Adrenal gland (tissue), 12 donors: Measurements from ENCODE around the gene TRAPPC6A. TPM values are rescaled to one million over a fixed set of nuclear protein-coding genes. Genes with fewer than 3 reads are reported as not detected.

Experiments used
- DNase-seq, 7 donors: peaks; one replicate each; pipeline ENCODE4 v3.0.0-alpha.2; 2019 to 2020
- H3K27ac ChIP-seq, 5 donors: fragments of 200-600 bp; sonication (generic) in 4 of 5; 1 replicate in 3 of 5; 2 replicates in 2 of 5; pipeline versions ENCODE4 v1.5.1 to v1.8.0; 2016 to 2020; ENCODE audit warnings: mild to moderate bottlenecking in 1 of 5
- H3K27me3 ChIP-seq: fragments of 200-600 bp; 2 replicates; pipeline ENCODE4 v1.8.0; 2021
- H3K36me3 ChIP-seq, 2 donors: fragments of 200-600 bp; replicated peaks in 1 of 2; 1 replicate in 1 of 2; 2 replicates in 1 of 2; pipeline versions ENCODE4 v1.5.1 to v1.8.0; 2018 to 2022
- H3K4me1 ChIP-seq, 2 donors: fragments of 200-600 bp; replicated peaks in 1 of 2; 1 replicate in 1 of 2; 2 replicates in 1 of 2; pipeline versions ENCODE4 v1.5.1 to v1.8.0; 2018 to 2021
- H3K4me3 ChIP-seq, 4 donors: fragments of 200-600 bp; sonication (generic) in 3 of 4; one replicate each; pipeline ENCODE4 v1.5.1; 2016 to 2018
- H3K9me3 ChIP-seq, 3 donors: fragments of 200-600 bp; sonication (generic) in 1 of 3; replicated peaks in 1 of 3; 1 replicate in 2 of 3; 2 replicates in 1 of 3; pipeline versions ENCODE4 v1.5.1 to v1.8.0; 2016 to 2021
- POLR2A ChIP-seq, 2 donors: fragments of 450-650 bp; IDR thresholded peaks; one replicate each; pipeline ENCODE4 v1.6.1; 2017; ENCODE audit warnings: antibody characterized with exemption in 2 of 2, mild to moderate bottlenecking in 2 of 2, moderate library complexity in 1 of 2
- WGBS, 4 donors: extraction: QIAGEN DNeasy Blood & Tissue Kit in 2 of 4; methylation state at CpG; one replicate each; pipeline versions ENCODE4 v1.1.5 to v1.1.7; 2013 to 2017; 5-methylcytosine and 5-hydroxymethylcytosine counted together
- intact Hi-C, 2 donors: fragments of 100-400 bp; cut with DNase I; formaldehyde crosslinking; loops; one replicate each; pipeline versions ENCODE4 v1.14.1 to v1.15.0; 2022 to 2023
- polyA plus RNA-seq, 3 donors: library from polyadenylated mRNA; stranded (reverse); fragments of 200-250 nt in 2 of 3; fragments of 350-450 nt in 1 of 3; fragmentation: Illumina TruSeq in 1 of 3; extraction: RNeasy Lipid Tissue Mini Kit (QIAGEN cat#74804) in 1 of 3; gene quantifications; one replicate each; pipeline ENCODE4 v1.2.3, GENCODE V29; 2013 to 2014
- total RNA-seq, 9 donors: library from RNA; depleted of rRNA in 4 of 9; stranded (reverse); fragments of >200 nt in 4 of 9; fragments of 120-200 nt in 1 of 9; fragmentation: NEBNext Ultra II Directional in 1 of 9; extraction: Animal tissue kit (Norgen Biotek cat#: 25700) in 1 of 9; gene quantifications; one replicate each; pipeline versions ENCODE4 v1.1.0 to v1.2.4, GENCODE V29; 2013 to 2023
- TF ChIP-seq, protein P1 (sequence below), 6 experiments: fragments of 450-650 bp in 4 of 6; fragments of 200-600 bp in 2 of 6; sonication (generic) in 1 of 6; IDR thresholded peaks; 1 replicate in 5 of 6; 2 replicates in 1 of 6; pipeline versions ENCODE4 v1.5.1 to v1.8.0; 2016 to 2021; ENCODE audit warnings: antibody characterized with exemption in 6 of 6, mild to moderate bottlenecking in 2 of 6, moderate library complexity in 1 of 6
- donor health status: healthy with polysubstance abuse.
- donor health status: Bipolar disorder and iron deficiency.
- donor health status: DM: yes; HTN: yes; CAD: no.
- donor health status: DM: no; HTN: no; CAD: no.
- donor health status: DM: no; HTN: no; CAD: no.
- donor health status: DM: yes; HTN: yes; CAD: no.

TRAPPC6A gene
- total and polyA plus RNA-seq, 12 donors = 5.1 to 71.4 (median 35.5) TPM

DNA sequence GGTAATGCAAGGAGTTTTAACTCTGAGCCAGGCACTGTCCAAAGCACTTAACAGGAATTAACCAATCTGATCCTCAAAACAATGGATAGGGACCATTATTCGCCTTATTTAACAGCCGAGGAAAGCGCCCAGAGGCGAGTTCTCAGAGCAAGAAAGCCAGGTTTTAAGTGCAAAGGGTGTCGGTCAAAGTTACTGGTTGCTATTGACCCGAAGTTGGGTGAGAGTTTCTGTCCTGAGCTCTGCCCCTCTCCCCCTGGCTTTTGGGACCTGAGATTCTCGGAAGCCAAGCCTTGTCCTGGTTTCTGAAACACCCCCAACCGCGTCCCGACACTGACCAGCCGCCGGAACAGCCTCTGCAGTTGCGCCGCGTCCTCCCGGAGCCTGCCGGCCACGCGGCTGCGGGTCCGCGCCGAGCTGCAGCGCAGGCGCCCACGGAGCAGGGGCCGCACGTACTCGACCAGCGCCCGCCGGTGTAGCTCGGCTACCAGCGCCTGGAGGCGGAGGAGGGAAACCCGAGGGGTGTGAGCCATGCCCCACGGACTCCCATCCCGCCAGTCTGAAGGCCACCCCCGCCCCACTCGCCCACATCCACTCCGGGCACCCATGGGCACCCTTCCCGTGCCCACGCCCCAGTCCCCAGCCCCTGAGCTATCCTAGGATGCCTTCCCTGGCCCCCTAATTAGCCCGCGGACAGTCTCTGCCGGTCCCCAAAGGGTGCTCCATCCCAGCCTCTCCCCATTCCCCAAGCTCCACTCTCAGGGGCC is 39.3 kb upstream of the TRAPPC6A start:
- Histone ChIP-seq H3K27ac (peak overlapping the region in 2 of 5 donors; percentile 26 to 59), H3K27me3 (peaks cover 9% of the 10 kb centered on the region), H3K4me1 (peaks cover 0 to 14% of the 10 kb centered on the region in 2 donors), H3K36me3 (no peaks in the 10 kb centered on the region), H3K4me3 (no peak overlapping the region), H3K9me3 (no peaks in the 10 kb centered on the region)
- intact Hi-C loops = no loop called here
- no peak for DNase-seq
- 22 to 42% (median 25%) methylated on average over 16 to 46 of the region's 46 CpGs for WGBS, 4 donors
- TF ChIP-seq, protein P1, sequence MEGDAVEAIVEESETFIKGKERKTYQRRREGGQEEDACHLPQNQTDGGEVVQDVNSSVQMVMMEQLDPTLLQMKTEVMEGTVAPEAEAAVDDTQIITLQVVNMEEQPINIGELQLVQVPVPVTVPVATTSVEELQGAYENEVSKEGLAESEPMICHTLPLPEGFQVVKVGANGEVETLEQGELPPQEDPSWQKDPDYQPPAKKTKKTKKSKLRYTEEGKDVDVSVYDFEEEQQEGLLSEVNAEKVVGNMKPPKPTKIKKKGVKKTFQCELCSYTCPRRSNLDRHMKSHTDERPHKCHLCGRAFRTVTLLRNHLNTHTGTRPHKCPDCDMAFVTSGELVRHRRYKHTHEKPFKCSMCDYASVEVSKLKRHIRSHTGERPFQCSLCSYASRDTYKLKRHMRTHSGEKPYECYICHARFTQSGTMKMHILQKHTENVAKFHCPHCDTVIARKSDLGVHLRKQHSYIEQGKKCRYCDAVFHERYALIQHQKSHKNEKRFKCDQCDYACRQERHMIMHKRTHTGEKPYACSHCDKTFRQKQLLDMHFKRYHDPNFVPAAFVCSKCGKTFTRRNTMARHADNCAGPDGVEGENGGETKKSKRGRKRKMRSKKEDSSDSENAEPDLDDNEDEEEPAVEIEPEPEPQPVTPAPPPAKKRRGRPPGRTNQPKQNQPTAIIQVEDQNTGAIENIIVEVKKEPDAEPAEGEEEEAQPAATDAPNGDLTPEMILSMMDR (IDR thresholded peaks at IDR 0.05) = no peak
- TF ChIP-seq POLR2A (IDR thresholded peaks at IDR 0.05) = no peak

DNA sequence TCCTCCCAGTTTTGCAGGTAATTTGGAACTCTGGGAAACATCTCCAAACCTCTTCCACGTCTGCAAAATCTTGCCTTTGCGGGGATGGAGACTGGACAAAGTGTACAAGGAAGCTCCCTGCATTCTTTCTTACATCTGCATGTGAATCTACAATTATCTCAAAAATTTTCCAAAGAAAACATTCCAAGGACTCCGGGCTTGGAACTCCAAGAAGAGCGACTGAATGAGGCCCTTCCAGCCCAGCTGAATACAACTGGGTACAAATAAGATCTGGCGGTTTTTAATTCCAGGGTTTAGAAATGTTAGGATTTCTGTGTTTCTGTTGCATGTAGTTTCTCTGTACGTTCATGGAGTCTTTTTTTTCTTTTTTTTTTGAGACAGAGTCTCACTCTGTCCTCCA is 38.6 kb upstream of the TRAPPC6A start:
- Histone ChIP-seq H3K27me3 (peaks cover 9% of the 10 kb centered on the region), H3K9me3 (no peaks in the 10 kb centered on the region), H3K36me3 (no peaks in the 10 kb centered on the region), H3K4me1 (peaks cover 3 to 22% of the 10 kb centered on the region in 2 donors), H3K4me3 (no peak overlapping the region), H3K27ac (no peak overlapping the region)
- no peak for TF ChIP-seq POLR2A (IDR thresholded peaks at IDR 0.05)
- TF ChIP-seq, protein P1 (IDR thresholded peaks at IDR 0.05) = no peak
- WGBS, 4 donors = 57 to 65% (median 63%) methylated on average over 6 of the region's 6 CpGs
- no peak for DNase-seq
- intact Hi-C loops = no loop called here

DNA sequence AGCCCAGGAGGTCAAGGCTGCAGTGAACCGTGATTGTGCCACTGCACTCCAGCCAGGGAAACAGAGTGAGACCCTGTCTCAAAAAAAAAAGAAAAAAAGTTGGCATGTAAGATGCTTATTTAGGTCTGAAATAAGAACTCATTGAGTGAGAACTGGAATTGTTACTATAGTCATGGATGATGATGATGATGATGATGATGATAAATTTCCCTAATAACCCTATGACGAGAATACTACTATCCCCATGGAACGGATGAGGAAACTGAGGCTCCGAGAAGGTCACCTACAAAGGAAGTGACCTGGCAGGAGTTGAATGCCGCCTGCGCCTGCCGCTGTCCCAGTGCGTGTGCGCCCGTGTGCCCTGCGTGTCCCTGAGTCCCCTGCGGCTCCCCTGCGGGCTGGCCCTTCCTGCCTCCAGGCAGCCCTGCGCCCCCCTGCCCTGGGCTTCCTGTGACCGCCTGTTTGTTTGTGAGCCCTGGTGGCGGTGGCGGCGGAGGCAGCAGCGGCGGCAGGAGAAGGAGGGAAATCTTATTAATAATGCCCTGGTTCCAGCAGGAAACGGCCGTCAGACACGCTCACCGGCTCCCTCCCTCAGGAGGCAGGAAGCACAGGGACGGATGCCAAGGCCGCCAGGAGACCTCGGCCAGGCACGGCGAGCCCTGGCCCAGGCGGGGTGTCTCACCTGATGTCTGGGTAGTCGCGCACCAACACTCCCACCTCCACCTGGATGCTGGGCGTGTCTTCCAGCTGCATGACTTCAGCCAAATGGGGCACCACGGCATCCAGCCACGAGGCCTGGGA is 37.6 kb upstream of the TRAPPC6A start:
- peak overlapping the region in 3 of 5 donors; percentile 19 to 84 (median 31) for H3K27ac ChIP-seq
- intact Hi-C loops = no loop called here
- H3K4me1 ChIP-seq = peaks cover 7 to 26% of the 10 kb centered on the region in 2 donors
- peaks cover 9% of the 10 kb centered on the region for H3K27me3 ChIP-seq
- H3K4me3 ChIP-seq = no peak overlapping the region
- H3K9me3 ChIP-seq = no peaks in the 10 kb centered on the region
- no peaks in the 10 kb centered on the region for H3K36me3 ChIP-seq
- peak; percentile 26 to 72 (median 53) for DNase-seq
- TF ChIP-seq, protein P1 (IDR thresholded peaks at IDR 0.05) = peak in 1 of 6 experiments; percentile 23
- no peak for TF ChIP-seq POLR2A (IDR thresholded peaks at IDR 0.05)
- WGBS, 4 donors = 6 to 21% (median 13%) methylated on average over 6 to 34 of the region's 35 CpGs

DNA sequence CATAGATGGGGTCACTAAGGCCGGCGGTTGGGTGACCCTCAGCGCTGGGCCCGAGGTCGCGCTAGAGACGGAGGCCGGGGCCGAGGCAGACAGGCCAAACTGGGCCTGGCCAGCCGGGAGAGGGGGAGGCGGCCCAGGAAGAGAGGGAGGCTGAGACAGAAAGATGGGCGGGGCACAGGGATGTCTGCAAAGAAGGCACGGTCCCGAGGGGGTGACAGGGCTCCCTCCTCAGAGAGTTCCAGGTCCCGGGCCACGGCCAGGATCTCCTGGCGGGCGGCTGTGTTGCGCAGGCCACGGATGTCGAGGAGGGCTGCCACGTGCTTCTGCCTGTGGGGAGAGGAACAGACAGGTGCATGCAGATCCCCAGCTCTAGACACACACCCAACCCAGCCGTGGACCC is 35.0 kb upstream of the TRAPPC6A start:
- Histone ChIP-seq H3K36me3 (no peaks in the 10 kb centered on the region), H3K4me3 (no peak overlapping the region), H3K4me1 (peaks cover 7 to 26% of the 10 kb centered on the region in 2 donors), H3K27ac (peak overlapping the region in 2 of 5 donors; percentile 52 to 74), H3K27me3 (peaks cover 9% of the 10 kb centered on the region), H3K9me3 (no peaks in the 10 kb centered on the region)
- intact Hi-C loops = no loop called here
- 64 to 75% (median 72%) methylated on average over 16 to 23 of the region's 23 CpGs for WGBS, 4 donors
- no peak for TF ChIP-seq POLR2A (IDR thresholded peaks at IDR 0.05)
- TF ChIP-seq, protein P1 (IDR thresholded peaks at IDR 0.05) = no peak
- no peak for DNase-seq
